H9 (cell line): ENCODE measurements around the gene GCA. TPM values are rescaled to one million over a fixed set of nuclear protein-coding genes. Genes with fewer than 3 reads are reported as not detected.
A peak's percentile ranks its signal among the peaks of the same experiment; 100 is the strongest.

Source experiments
- DNase-seq: peaks from one replicate; pipeline ENCODE4 v3.0.0-alpha.2; 2017
- H2AFZ ChIP-seq: one replicate; pipeline ENCODE4 v1.6.1; 2013; ENCODE audit warnings: mild to moderate bottlenecking, low read length, control low read depth, moderate library complexity
- H2AK5ac ChIP-seq: 2 replicates; pipeline ENCODE4 v1.6.1; 2013; ENCODE audit warnings: low read length, control low read depth, mixed read lengths; ENCODE audit not compliant: insufficient read length
- H2BK120ac ChIP-seq: one replicate; pipeline ENCODE4 v1.6.1; 2013; ENCODE audit warnings: low read depth, mild to moderate bottlenecking, low read length, control low read depth, inconsistent platforms; ENCODE audit not compliant: poor library complexity, severe bottlenecking
- H2BK12ac ChIP-seq: 2 replicates; pipeline ENCODE4 v1.6.1; 2013; ENCODE audit warnings: low read length, control low read depth, mixed read lengths, low read depth; ENCODE audit not compliant: insufficient read length
- H2BK15ac ChIP-seq: 2 replicates; pipeline ENCODE4 v1.6.1; 2013; ENCODE audit warnings: low read depth, low read length, control low read depth
- H2BK20ac ChIP-seq: one replicate; pipeline ENCODE4 v1.6.1; 2013; ENCODE audit warnings: low read depth, mild to moderate bottlenecking, low read length, control low read depth, inconsistent platforms; ENCODE audit not compliant: poor library complexity, severe bottlenecking
- H2BK5ac ChIP-seq: 2 replicates; pipeline ENCODE4 v1.6.1; 2013; ENCODE audit warnings: low read length, control low read depth, mixed read lengths; ENCODE audit not compliant: insufficient read length
- H3K14ac ChIP-seq: 2 replicates; pipeline ENCODE4 v1.6.1; 2013; ENCODE audit warnings: low read length, control low read depth; ENCODE audit not compliant: insufficient read depth
- H3K18ac ChIP-seq: 2 replicates; pipeline ENCODE4 v1.6.1; 2013; ENCODE audit warnings: low read depth, mild to moderate bottlenecking, mixed read lengths, low read length, control low read depth; ENCODE audit not compliant: insufficient read length
- H3K23ac ChIP-seq: 2 replicates; pipeline ENCODE4 v1.6.1; 2013; ENCODE audit warnings: low read length, control low read depth, mixed read lengths, low read depth; ENCODE audit not compliant: insufficient read length
- H3K23me2 ChIP-seq: 2 replicates; pipeline ENCODE4 v1.6.1; 2013; ENCODE audit warnings: low read depth, mild to moderate bottlenecking, mixed read lengths, low read length, control low read depth; ENCODE audit not compliant: insufficient read length, poor library complexity, severe bottlenecking
- H3K27ac ChIP-seq: 2 replicates; pipeline ENCODE4 v1.5.1; 2013; ENCODE audit warnings: low read length, control low read depth, mixed read lengths, low read depth; ENCODE audit not compliant: insufficient read length
- H3K27me3 ChIP-seq: 2 replicates; pipeline ENCODE4 v1.6.1; 2013; ENCODE audit warnings: low read length, control low read depth, inconsistent platforms; ENCODE audit not compliant: insufficient read depth
- H3K4ac ChIP-seq: 2 replicates; pipeline ENCODE4 v1.6.1; 2013; ENCODE audit warnings: low read depth, mild to moderate bottlenecking, control low read depth, inconsistent platforms, low read length, moderate library complexity
- H3K4me1 ChIP-seq: 2 replicates; pipeline ENCODE4 v1.6.1; 2013; ENCODE audit warnings: low read length, control low read depth, inconsistent platforms; ENCODE audit not compliant: insufficient read depth
- H3K4me2 ChIP-seq: 2 replicates; pipeline ENCODE4 v1.6.1; 2013; ENCODE audit warnings: low read length, control low read depth, mixed read lengths; ENCODE audit not compliant: insufficient read length, insufficient read depth
- H3K56ac ChIP-seq: 2 replicates; pipeline ENCODE4 v1.6.1; 2013; ENCODE audit warnings: low read depth, mild to moderate bottlenecking, mixed read lengths, low read length, control low read depth; ENCODE audit not compliant: insufficient read length
- H3K79me1 ChIP-seq: 2 replicates; pipeline ENCODE4 v1.6.1; 2013; ENCODE audit warnings: low read depth, mild to moderate bottlenecking, moderate library complexity, low read length, control low read depth, inconsistent platforms; ENCODE audit not compliant: insufficient read depth, poor library complexity, severe bottlenecking
- H3K79me2 ChIP-seq: 2 replicates; pipeline ENCODE4 v1.6.1; 2013; ENCODE audit warnings: low read length, control low read depth, inconsistent platforms; ENCODE audit not compliant: insufficient read depth
- H3K9ac ChIP-seq: 2 replicates; pipeline ENCODE4 v1.6.1; 2013; ENCODE audit warnings: low read length, control low read depth, mixed read lengths; ENCODE audit not compliant: insufficient read length; ENCODE audit errors: extremely low read depth
- H3K9me3 ChIP-seq: one replicate; pipeline ENCODE4 v1.6.1; 2013; ENCODE audit warnings: low read depth, low read length, inconsistent platforms; ENCODE audit not compliant: control insufficient read depth
- H3T11ph ChIP-seq: one replicate; pipeline ENCODE4 v1.6.1; 2013; ENCODE audit warnings: mild to moderate bottlenecking, low read length, control low read depth, inconsistent platforms
- H4K20me1 ChIP-seq: one replicate; pipeline ENCODE4 v1.6.1; 2013; ENCODE audit not compliant: control insufficient read depth, insufficient read length, insufficient read depth
- H4K5ac ChIP-seq: 2 replicates; pipeline ENCODE4 v1.6.1; 2013; ENCODE audit warnings: low read depth, mild to moderate bottlenecking, mixed read lengths, low read length, control low read depth; ENCODE audit not compliant: insufficient read length
- H4K8ac ChIP-seq: replicated peaks from 2 replicates; pipeline ENCODE4 v1.6.1; 2013; ENCODE audit warnings: low read length, control low read depth, mixed read lengths, low read depth; ENCODE audit not compliant: insufficient read length
- H4K91ac ChIP-seq: 2 replicates; pipeline ENCODE4 v1.6.1; 2013; ENCODE audit warnings: low read depth, mild to moderate bottlenecking, moderate library complexity, mixed read lengths, low read length, control low read depth; ENCODE audit not compliant: insufficient read length
- H3K27ac Mint-ChIP-seq, 3 experiments: 2 replicates in 2 of 3; 3 replicates in 1 of 3; pipeline ENCODE4 v1.8.0; 2020 to 2021; ENCODE audit warnings: mixed read lengths in 3 of 3, mild to moderate bottlenecking in 1 of 3, moderate library complexity in 1 of 3
- H3K27me3 Mint-ChIP-seq: 2 replicates; pipeline ENCODE4 v1.8.0; 2021; ENCODE audit warnings: low read depth, mild to moderate bottlenecking, moderate library complexity, mixed read lengths
- H3K36me3 Mint-ChIP-seq, 3 experiments: 2 replicates in 2 of 3; 3 replicates in 1 of 3; pipeline ENCODE4 v1.8.0; 2020 to 2021; ENCODE audit warnings: low read depth in 3 of 3, mixed read lengths in 3 of 3; ENCODE audit not compliant: insufficient read depth in 1 of 3
- H3K4me1 Mint-ChIP-seq, 2 experiments: 2 replicates each; pipeline ENCODE4 v1.8.0; 2020; ENCODE audit warnings: mixed read lengths in 2 of 2
- H3K4me3 Mint-ChIP-seq, 2 experiments: 2 replicates in 1 of 2; 3 replicates in 1 of 2; pipeline ENCODE4 v1.8.0; 2020 to 2021; ENCODE audit warnings: mild to moderate bottlenecking in 2 of 2, mixed read lengths in 2 of 2, moderate library complexity in 1 of 2
- H3K9me3 Mint-ChIP-seq, 2 experiments: 2 replicates in 1 of 2; 3 replicates in 1 of 2; pipeline ENCODE4 v1.8.0; 2020; ENCODE audit warnings: mild to moderate bottlenecking in 2 of 2, mixed read lengths in 2 of 2, moderate library complexity in 1 of 2
- CTCF ChIP-seq: fragments of 200-600 bp; sonication (generic); conservative IDR thresholded peaks from 3 replicates; pipeline ENCODE4 v1.8.0; 2021; ENCODE audit warnings: antibody characterized with exemption, mild to moderate bottlenecking
- WGBS: extraction: QIAGEN DNeasy Blood & Tissue Kit; methylation state at CpG from one replicate; pipeline ENCODE4 v1.1.7; 2013; ENCODE audit warnings: missing lambda C conversion rate, low lambda C conversion rate, mixed read lengths; ENCODE audit not compliant: insufficient read length; ENCODE audit errors: extremely low coverage; 5-methylcytosine and 5-hydroxymethylcytosine counted together
- total RNA-seq: library from RNA; stranded (reverse); gene quantifications from 2 replicates; pipeline ENCODE4 v1.2.1, GENCODE V29; 2021

Gene GCA
- total RNA-seq, 1 experiment from 2014 or later, result 31.0 TPM

DNA sequence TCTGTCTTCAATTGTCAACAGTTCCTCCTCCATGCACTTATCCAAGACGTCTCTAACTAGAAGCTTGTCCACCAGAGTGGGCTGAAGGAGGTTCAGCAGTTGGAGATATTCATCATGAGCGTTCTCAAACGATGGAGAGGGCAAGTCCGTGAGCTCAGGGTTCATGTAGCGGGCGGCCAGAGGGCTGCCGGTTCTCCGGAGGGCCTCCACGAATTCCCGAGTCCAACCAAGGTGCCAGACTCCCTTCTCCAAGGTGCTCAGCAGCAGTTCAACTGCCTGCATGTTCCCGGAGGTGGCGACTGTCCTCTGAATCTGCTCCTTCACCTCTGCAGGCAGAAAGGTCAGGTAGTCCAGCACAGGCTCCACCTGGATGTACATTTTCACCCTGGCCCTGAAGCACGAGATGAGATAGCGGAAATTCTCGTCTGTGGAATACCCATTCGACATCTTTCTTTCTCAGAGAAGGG lies 26.0 kb upstream of the GCA start:
- Histone ChIP-seq H2BK120ac (no peak overlapping the region), H3K23me2 (peaks cover 8% of the 10 kb centered on the region), H2BK15ac (no peak overlapping the region), H2BK12ac (no peak overlapping the region), H2BK20ac (no peak overlapping the region), H3K18ac (peak overlapping the region; percentile 66), H4K5ac (no peak overlapping the region), H2BK5ac (no peak overlapping the region), H3K14ac (peak overlapping the region; percentile 70; the same call in 1 of the 2 replicates), H3K4ac (no peak overlapping the region), H3K79me2 (no peaks in the 10 kb centered on the region), H3K4me2 (peak overlapping the region; percentile 96), H2AK5ac (no peak overlapping the region), H3T11ph (no peak overlapping the region), H4K91ac (no peak overlapping the region), H2AFZ (peak overlapping the region; percentile 25), H4K20me1 (no peaks in the 10 kb centered on the region), H4K8ac (no peak overlapping the region), H3K4me1 (no peaks in the 10 kb centered on the region), H3K56ac (no peak overlapping the region), H3K79me1 (no peaks in the 10 kb centered on the region), H3K9me3 (no peaks in the 10 kb centered on the region), H3K9ac (peak overlapping the region; percentile 39), H3K23ac (no peak overlapping the region), H3K27ac (no peak overlapping the region), H3K27me3 (no peaks in the 10 kb centered on the region)
- WGBS, result no CpG with 5 or more reads among the region's 16 CpGs
- no peaks in the 10 kb centered on the region for H3K9me3 Mint-ChIP-seq
- no peak for TF ChIP-seq CTCF
- peaks cover 21 to 23% of the 10 kb centered on the region in 2 experiments for H3K4me1 Mint-ChIP-seq
- peaks cover 28% of the 10 kb centered on the region for H3K27me3 Mint-ChIP-seq
- no peak overlapping the region for H3K27ac Mint-ChIP-seq
- peak; percentile 57 for DNase-seq
- peak overlapping the region; percentile 88 to 90 for H3K4me3 Mint-ChIP-seq
- peaks cover 0 to 4% (median 0%) of the 10 kb centered on the region in 3 experiments; a peak in 1 of 7 replicates for H3K36me3 Mint-ChIP-seq
